HG02870 (cell line): ENCODE measurements around the gene VSTM2B.

Source experiments
- ATAC-seq: cut with Tn5 transposase; IDR thresholded peaks from one replicate; pipeline ENCODE4 v1.9.1; 2021; ENCODE audit warnings: mild to moderate bottlenecking, moderate library complexity; ENCODE audit not compliant: unreplicated experiment

Gene VSTM2B

GRCh38 chr19:29495901-29496441 is 29.8 kb upstream of the VSTM2B start:
- ATAC-seq, result no peak

GRCh38 chr19:29497241-29497640 is 28.6 kb upstream of the VSTM2B start:
- ATAC-seq, result no peak

GRCh38 chr19:29497686-29498436 is 27.9 kb upstream of the VSTM2B start:
- no peak for ATAC-seq

- ATAC-seq, result no peak
These were observed 26.4 kb upstream of the VSTM2B start for GRCh38 chr19:29499261-29499920.

- ATAC-seq, result no peak
These were observed 25.7 kb upstream of the VSTM2B start for GRCh38 chr19:29499921-29500590.

GRCh38 chr19:29501816-29502580 is 23.8 kb upstream of the VSTM2B start:
- no peak for ATAC-seq

- no peak for ATAC-seq
These were observed 23.3 kb upstream of the VSTM2B start for GRCh38 chr19:29502581-29502850.

- no peak for ATAC-seq
These were observed 22.5 kb upstream of the VSTM2B start for GRCh38 chr19:29503140-29503758.

GRCh38 chr19:29503785-29504184 is 22.0 kb upstream of the VSTM2B start:
- no peak for ATAC-seq

GRCh38 chr19:29504454-29504853 is 21.3 kb upstream of the VSTM2B start:
- ATAC-seq, result no peak

- no peak for ATAC-seq
These were observed 20.5 kb upstream of the VSTM2B start for GRCh38 chr19:29505097-29505824.

GRCh38 chr19:29506619-29506911 is 19.2 kb upstream of the VSTM2B start:
- ATAC-seq, result no peak

- no peak for ATAC-seq
These were observed 18.5 kb upstream of the VSTM2B start for GRCh38 chr19:29507081-29507860.

GRCh38 chr19:29508181-29508580 is 17.6 kb upstream of the VSTM2B start:
- no peak for ATAC-seq

GRCh38 chr19:29509456-29509855 is 16.3 kb upstream of the VSTM2B start:
- ATAC-seq, result no peak

GRCh38 chr19:29510701-29511265 is 15.0 kb upstream of the VSTM2B start:
- no peak for ATAC-seq

- no peak for ATAC-seq
These were observed 14.0 kb upstream of the VSTM2B start for GRCh38 chr19:29511768-29512167.

- ATAC-seq, result no peak
These were observed 13.0 kb upstream of the VSTM2B start for GRCh38 chr19:29512748-29513147.

GRCh38 chr19:29514525-29515232 is 11.1 kb upstream of the VSTM2B start:
- ATAC-seq, result no peak
